HG03575 (cell line): ENCODE measurements around the gene C5orf52.
"Not testable (repeated sequence)": the region's sequence is repeated elsewhere in the genome, so short reads cannot be mapped to it uniquely, and the experiment has no call there.

Experiments
- ATAC-seq: cut with Tn5 transposase; IDR thresholded peaks from one replicate; pipeline ENCODE4 v1.9.1; 2021; ENCODE audit not compliant: unreplicated experiment, insufficient number of reproducible peaks, low FRiP score; ENCODE audit errors: extremely low read depth

Gene C5orf52

DNA sequence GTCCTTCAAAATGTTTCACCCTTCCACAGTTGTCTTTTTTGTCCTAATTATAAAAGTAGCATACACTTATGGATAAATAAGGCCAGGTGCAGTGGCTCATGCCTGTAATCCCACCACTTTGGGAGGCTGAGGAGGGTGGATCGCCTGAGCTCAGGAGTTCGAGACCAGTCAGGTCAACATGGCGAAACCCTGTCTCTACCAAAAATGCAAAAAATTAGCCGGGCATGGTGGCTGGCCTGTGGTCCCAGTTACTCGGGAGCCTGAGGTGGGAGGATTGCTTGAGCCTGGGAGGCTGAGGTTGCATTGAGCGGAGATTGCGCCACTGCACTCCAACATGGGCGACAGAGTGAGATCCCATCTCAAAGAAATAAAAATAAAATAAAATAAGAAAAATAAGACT, 1.6 kb downstream of the C5orf52 start:
- no peak for ATAC-seq

DNA sequence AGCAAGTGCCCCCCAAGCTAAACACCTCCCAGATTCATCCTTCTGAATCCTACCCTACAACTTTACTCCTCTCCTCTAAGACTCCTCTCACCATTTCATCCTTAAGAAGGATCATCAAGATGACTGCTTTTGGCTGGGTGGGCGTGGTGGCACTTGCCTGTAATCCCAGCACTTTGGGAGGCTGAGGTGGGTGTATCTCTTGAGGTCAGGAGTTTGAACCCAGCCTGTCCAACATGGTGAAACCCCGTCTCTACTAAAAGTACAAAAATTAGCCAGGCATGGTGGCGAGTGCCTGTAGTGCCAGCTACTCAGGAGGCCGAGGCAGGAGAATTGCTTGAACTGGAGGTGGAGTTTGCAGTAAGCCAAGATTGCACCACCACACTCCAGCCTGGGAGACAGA, 3.0 kb downstream of the C5orf52 start:
- ATAC-seq, result not testable (repeated sequence)

DNA sequence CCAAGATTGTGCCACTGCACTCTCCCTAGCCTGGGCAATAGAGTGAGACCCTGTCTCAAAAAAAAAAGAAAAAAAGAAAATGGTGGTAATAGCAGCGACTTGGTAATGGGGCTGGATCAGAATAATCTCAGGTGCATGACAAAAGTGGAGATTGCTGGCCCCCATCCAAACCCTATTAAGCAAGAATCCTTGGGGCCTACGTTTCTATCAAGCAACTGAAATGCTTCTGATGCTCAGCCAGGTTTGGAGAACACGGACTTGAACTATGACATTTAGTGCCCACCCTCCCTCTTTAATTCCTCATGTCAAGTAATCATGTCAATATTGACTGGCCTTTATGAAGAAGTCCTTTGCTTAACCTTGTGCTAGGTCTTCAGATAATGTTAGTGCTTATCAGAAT, 6.6 kb downstream of the C5orf52 start:
- no peak for ATAC-seq

DNA sequence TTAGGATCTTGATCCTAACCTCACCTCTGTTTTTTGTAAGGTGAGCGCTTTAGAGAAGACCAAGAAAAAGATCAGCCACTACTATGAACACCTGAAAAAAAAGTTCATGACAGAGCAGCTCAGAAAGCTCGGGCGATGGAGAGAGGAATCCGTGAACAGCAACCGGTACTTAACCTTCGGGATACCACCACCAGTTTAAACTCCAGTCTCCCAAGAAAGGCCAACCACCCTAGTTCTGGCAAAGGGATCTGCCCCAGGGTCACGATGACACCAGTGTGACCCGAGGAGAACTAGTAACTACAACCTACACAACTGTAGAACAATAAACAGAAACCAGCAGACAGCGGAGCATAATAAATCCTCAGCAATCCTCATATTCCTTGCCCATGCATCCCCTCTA, 8.5 kb downstream of the C5orf52 start:
- no peak for ATAC-seq

DNA sequence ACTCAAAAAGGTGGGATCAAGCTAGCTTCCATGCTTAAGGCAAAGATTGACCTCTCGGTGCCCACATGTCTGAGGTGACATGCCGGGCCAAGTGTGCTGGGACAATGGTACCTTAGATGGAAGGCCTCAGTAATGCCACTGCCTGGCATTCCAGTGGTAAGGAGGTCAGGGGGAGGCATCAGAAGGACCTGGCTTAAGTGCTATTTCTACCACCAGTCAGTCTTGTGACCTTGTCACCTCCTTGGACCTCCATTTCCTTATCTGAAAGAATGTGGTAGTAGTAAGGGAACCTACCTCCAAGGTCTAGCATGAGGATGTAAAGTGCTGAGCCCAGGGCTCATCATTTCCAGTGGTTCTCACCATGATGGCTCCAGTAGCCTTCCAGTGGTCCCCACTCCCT, 8.9 kb downstream of the C5orf52 start:
- no peak for ATAC-seq

DNA sequence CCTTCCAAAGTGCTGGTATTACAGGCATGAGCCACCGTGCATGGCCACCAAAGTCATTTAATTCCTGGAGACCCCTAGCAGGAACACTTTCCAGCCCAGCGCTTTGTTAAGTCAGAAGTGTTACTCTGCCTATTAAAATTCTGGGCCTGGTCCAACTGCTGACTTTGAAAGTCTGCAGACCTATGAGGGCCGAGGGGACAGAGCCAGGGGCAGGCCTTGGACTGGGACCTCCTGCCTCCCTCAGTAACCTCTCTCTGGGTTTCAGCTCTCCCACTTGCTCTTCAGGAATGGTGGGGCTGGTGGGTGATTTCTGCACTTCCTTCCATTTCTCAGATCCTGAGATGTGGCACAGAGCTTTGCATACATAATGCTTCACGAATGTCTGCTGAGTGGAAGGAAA, 9.7 kb downstream of the C5orf52 start:
- no peak for ATAC-seq

DNA sequence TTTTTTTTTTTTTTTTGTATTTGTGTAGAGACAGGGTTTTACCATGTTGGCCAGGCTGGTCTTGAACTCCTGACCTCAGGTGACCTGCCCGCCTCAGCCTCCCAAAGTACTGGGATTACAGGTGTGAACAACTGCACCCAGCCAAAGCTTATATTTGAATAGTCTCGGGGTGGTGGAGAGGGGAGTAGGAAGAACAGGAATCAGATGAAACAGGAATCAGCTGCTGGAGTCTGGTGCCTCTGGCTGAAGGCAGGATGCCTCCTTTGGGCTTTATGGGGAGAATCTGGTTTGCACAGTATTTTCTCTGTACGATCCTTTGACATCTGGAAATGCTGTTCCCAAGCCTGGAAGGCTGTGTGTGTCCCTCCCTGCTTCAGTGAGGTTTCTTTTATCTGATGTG, 10.9 kb downstream of the C5orf52 start:
- ATAC-seq, result no peak

DNA sequence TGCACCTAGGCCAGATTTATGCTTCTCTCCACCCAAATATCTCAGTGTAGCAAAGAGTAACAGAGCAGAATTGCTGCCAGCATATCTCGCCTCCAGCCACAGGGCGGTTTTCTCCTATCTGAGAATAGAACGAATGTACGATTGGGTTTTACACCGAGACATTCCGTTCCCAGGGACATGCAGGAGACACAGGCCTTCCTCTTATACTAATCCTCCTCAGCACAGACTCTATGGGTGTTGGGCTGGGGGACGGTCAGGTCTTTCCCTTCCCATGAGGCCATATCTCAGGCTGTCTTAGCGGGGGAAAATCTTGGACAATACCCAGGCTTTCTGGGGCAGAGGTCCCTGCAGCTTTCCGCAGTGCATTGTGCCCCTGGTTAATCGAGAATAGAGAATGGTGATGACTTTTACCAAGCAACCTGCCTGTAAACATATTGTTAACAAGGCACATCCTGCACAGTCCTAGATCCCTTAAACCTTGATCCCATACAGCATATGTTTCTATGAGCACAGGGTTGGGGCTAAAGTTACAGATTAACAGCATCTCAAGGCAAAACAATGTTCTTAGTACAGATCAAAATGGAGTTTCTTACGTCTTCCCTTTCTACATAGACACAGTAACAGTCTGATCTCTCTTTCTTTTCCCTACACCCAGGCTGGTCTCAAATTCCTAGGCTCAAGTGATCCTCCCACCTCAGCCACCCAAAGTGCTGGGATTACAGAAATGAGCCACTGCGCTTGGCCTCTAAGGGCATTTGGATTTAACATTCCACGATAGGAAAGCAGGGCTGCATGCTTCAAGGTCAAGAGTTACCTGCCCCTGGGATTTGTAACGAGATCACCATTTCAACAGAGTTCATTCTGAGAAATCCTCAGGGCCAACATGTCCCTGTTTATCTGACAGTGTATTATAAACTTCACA, 15.2 kb downstream of the C5orf52 start:
- not testable (repeated sequence) for ATAC-seq

DNA sequence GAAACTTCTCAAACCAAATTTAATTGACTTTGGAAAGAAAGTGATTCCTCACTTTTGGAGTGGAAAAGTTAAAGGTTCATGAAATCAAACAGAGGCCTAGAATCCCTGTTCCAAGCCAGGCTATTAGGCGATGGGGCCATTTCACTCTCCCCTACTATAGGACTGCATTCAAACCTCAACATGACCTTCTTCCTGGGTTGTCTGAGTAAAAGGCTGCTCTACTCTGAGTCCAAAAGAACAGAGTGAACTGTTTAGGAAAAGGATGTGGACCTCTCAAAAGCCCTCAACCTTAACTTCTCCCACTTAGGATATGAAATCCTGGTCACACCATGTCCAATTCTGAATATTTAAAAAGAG, 15.8 kb downstream of the C5orf52 start:
- no peak for ATAC-seq

DNA sequence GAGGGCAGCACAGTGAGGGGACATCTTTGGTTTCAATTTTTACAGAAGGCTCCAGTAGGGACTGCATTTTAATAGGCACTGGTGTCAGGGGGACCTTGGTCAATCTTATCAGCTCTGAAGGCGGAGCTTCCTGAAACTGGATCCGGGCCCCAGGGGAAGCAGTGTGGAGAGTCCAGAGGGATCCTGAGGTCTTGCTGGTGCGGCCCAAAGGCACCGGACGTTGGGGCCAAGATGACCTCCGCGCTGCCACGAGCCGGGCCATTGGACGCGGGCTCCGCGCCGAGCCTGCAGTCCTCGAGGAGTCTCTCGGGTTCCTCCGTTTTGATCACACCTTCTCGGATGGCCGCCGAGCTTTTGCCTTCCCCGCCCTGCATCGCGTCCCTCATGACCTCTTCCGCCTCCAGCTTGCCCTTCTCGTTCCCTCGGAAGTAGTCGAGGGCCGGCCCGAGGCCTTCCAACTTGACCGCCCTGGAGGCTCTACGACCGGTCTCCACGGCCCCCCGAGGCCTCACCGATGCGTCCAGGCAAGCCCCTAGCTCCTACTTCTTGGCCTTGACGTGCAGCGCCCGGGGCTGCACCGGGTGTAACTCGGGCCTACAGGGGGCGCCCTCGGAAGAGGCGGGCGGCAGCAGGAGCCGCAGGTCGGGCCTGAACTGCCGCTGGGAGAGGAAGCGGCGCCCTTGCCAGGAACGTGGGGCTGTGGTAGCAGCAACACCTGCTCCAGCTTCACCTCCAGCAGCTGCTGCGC, 18.8 kb downstream of the C5orf52 start:
- no peak for ATAC-seq

DNA sequence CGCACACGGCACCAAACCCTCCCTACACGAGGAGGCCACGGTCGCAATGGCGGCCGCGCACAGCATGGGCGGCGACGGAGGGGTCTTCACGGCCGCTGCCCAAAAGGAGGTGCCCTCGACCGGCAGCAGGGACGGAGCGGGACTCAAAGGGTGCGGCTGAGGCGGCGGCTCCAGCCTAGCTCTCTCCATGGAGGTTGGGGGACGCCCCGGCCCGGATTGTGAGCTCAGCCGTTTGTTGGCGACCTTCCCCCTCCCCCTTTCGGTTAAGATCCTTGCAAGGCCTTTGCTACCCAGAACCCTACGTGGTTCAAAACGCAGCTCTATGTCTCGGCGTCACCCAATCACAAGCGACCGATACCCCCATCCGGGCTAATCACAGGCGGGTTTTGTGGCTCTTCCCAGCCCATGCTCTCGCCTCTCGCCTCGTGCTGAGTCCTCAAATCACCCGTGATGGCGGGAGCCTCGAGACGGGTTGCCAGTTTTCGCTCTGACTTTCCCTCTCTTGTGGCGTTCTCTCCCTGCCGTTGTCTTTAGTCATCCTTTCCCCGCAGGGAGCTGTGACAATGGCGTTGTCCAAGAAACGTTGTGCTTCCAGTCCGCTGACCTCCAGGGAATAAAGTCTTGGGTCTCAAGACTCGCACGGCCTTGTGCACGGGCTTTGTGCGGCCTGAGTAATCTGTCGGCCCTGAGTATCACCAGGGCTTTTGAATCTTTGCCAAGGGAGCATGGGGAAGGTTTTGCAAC, 19.5 kb downstream of the C5orf52 start:
- no peak for ATAC-seq

DNA sequence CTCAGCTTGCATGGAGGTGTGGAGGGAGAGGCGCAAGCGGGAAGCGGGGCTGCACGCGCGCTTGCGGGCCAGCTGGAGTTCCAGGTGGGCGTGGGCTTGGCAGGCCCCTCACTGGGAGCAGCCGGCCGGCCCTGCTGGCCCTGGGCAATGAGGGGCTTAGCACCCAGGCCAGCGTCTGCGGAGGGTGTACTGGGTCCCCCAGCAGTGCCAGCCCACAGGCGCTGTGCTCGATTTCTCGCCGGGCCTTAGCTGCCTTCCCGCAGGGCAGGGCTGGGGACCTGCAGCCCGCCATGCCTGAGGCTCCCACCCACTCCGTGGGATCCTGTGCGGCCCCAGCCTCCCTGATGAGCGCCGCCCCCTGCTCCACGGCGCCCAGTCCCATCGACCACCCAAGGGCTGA, 22.5 kb downstream of the C5orf52 start:
- ATAC-seq, result not testable (repeated sequence)

DNA sequence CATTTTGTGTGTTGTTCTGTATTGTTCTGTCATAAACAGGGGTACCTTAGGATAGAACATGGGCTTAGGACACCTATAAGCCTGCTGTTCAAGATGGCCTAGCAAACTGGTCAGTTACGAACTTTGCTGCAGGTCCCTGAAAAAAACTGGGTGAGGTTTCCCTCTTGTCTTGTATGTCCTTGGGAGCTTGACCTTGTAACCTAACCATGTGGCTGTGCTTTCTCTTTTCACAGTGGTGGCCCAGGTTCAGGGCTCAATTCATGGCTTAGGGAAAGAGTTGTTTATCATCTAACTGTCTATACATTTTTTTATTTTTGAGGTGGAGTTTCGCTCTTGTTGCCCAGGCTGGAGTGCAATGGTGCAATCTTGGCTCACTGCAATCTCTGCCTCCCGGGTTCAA, 24.8 kb downstream of the C5orf52 start:
- ATAC-seq, result not testable (repeated sequence)

DNA sequence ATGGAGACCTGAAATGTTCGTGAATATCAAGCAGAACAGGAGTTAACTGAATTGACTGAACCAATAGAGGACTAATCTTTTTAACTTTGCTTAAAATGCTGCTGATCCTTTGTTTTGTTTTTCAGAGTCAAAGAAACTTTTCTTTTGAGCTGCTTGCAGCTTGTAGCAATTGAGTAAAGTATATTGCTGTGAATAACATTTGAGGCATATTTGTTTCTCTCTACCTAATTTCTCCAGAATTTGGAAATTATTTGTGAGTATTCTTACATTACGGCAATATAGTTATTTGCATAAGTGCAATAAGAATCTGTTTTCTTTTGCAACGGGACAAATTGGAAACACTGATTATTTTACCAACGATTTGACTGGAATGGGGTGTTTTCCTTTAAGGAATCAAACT, 27.3 kb downstream of the C5orf52 start:
- ATAC-seq, result not testable (repeated sequence)

DNA sequence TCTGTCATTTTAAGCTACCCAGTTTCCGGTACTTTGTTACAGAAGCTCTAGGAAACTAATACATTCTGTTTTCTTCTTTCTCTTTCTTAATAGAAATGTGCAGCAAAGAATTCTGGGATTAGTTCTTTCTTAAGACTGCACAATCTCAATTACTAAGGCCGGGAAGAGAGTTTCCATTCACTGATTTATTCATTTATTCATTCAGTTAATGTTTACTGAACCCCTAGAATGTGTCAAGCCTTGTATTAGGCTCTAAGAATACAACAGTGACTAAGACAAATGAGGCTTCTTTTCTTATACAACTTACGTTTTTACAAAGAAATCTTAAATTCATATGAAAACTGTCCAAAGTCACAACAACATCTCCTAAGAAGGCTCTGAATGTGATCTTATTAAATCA, 32.4 kb downstream of the C5orf52 start:
- no peak for ATAC-seq

DNA sequence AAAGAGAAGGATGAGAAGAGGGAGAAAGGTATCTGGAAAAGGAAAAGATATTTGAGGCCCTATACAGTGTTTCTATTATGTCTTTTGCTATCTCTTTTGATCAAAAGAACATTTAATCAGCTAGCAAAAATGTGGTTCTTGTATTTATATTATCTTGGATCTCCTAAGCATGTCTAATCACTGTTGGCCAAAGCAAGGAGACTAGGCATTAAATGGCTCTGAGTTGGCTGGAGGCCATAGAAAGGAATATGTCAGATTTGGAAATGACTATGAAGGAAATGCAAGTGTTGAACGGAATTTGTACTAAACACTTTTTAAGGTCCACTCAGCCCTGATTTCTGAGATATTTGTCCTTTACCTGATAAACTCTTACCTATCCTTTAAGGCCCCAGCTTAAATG, 37.5 kb downstream of the C5orf52 start:
- ATAC-seq, result no peak

DNA sequence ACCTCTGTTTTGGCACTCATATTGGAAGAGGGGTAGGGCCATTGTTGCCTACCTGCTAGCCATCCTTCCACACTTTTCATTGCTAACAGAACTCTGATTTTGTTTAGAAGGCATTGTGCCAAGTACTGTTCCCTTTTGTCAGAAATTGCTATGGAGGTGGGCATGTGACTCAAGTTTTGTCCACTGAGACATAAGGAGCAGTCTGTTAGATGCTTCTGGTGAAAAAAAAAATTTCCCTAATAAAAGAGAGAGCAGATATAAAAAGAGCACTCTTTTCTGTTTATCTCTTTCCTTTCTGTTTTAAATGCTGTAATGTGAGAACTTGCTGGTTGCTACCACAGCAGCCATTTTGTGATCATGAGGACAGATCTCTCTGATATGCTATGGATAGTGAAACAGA, 38.0 kb downstream of the C5orf52 start:
- no peak for ATAC-seq

DNA sequence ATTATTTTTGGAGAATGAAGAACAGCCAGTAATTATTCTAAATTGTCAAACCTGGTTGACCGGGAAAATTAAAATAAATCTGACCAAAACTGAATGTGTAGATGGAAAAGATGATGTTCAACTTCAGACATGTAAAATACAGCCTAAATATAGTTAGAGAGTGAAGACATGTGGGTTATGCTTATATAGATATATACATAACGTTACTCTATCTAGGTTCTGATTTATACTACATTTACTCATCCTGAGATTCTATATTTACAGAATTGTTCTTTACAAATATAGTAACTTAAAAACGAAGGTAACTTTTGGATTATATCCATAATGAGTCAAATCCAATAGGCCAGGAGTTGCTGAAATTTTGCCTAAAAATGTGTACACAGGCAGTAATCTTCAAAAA, 39.1 kb downstream of the C5orf52 start:
- ATAC-seq, result no peak

DNA sequence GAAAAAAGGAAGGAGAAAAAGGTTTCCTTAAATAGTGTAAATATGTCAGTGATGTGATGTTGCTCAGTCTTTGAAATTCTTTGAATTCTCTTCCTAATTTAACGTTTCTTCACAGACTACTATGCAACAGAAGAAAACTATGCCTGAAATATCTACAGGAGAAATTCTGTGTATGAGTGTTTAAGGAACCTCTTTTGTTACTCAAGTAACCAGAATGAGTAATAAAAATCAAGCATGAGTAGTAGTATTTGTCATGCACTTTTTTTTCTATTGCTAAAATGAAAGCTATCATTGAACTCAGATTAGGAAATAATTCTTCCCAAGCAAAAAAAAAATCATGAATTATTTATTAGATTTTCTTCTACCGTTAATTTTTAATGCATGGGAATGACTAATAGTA, 39.5 kb downstream of the C5orf52 start:
- ATAC-seq, result no peak
